ENCODE measurements around the gene MYO5A. TPM values are rescaled to one million over a fixed set of nuclear protein-coding genes. Genes with fewer than 3 reads are reported as not detected.

The MYO5A gene
- total and polyA plus RNA-seq, 2 donors (not counting 1 experiment from before 2014, with no cell fraction given) = 12.2 to 44.4 TPM

DNA sequence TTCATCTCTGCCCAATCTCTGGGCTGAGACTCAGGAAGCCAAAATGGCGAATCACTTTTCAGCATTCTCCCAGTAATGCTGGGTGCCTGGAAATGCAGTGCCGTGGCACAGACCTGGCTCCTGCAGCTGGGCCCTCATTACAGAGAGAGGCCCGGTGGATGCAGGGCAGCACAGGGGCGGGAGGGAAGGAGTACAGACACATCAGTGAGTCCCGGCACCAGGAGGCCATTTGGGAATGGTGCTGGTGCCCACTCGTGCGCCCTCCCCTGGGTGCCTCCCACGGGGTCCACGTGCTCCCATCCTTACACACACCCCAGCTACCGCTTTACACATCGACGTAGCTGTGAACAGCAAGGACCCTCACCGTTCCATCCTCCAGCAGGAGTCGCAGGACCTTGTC lies 246.3 kb downstream of the MYO5A start:
- ATAC-seq (ENCODE audit: low read depth) (no peak), DNase-seq (no peak)
- Histone ChIP-seq H3K27ac (ENCODE audit: low read length in 2 of 2) (no peak overlapping the region), H3K4me2 (replicated peaks; ENCODE audit: low read depth, low read length, poor library complexity, severe bottlenecking) (no peak overlapping the region), H3K4me3 (ENCODE audit: control extremely low read depth in 1 of 5, extremely low read depth in 1 of 5, insufficient read depth in 1 of 5, low read depth in 2 of 5, low read length in 4 of 5) (no peak overlapping the region), H3K9ac (ENCODE audit: low read length) (no peak overlapping the region), H3K27me3 (replicated peaks in 1 of 4; ENCODE audit: control extremely low read depth in 1 of 4, control insufficient read depth in 3 of 4, insufficient read depth in 4 of 4, low read length in 3 of 4) (no peaks in the 10 kb centered on the region), H2AFZ (ENCODE audit: insufficient read depth, low read depth, low read length, poor library complexity, severe bottlenecking) (no peak overlapping the region), H3K9me3 (ENCODE audit: control extremely low read depth in 1 of 3, control insufficient read depth in 2 of 3, insufficient read depth in 1 of 3, low read length in 2 of 3) (no peaks in the 10 kb centered on the region), H3K79me2 (ENCODE audit: control insufficient read depth, insufficient read depth, low read length) (no peaks in the 10 kb centered on the region), H3K4me1 (ENCODE audit: control insufficient read depth in 2 of 2, insufficient read depth in 2 of 2, low read length in 2 of 2) (no peaks in the 10 kb centered on the region), H4K20me1 (ENCODE audit: control insufficient read depth, insufficient read depth, low read length, poor library complexity, severe bottlenecking) (no peaks in the 10 kb centered on the region), H3K36me3 (replicated peaks in 1 of 2; ENCODE audit: control extremely low read depth in 1 of 2, control insufficient read depth in 1 of 2, extremely low read depth in 1 of 2, insufficient read depth in 2 of 2, low read length in 1 of 2) (no peaks in the 10 kb centered on the region)
- ChIA-PET CTCF (no interaction called here), POLR2A (no interaction called here)
- TF ChIP-seq EZH2 (IDR thresholded peaks at IDR 0.05; ENCODE audit: borderline replicate concordance, insufficient read depth, low read depth, low read length, poor library complexity, severe bottlenecking) = no peak
- TF ChIP-seq, protein P1, sequence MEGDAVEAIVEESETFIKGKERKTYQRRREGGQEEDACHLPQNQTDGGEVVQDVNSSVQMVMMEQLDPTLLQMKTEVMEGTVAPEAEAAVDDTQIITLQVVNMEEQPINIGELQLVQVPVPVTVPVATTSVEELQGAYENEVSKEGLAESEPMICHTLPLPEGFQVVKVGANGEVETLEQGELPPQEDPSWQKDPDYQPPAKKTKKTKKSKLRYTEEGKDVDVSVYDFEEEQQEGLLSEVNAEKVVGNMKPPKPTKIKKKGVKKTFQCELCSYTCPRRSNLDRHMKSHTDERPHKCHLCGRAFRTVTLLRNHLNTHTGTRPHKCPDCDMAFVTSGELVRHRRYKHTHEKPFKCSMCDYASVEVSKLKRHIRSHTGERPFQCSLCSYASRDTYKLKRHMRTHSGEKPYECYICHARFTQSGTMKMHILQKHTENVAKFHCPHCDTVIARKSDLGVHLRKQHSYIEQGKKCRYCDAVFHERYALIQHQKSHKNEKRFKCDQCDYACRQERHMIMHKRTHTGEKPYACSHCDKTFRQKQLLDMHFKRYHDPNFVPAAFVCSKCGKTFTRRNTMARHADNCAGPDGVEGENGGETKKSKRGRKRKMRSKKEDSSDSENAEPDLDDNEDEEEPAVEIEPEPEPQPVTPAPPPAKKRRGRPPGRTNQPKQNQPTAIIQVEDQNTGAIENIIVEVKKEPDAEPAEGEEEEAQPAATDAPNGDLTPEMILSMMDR (IDR thresholded peaks at IDR 0.05) = no peak
- intact Hi-C loops (cut with micrococcal nuclease) = no loop called here
- no peak overlapping the region for H3K27ac Mint-ChIP-seq
- no peaks in the 10 kb centered on the region for H3K4me1 Mint-ChIP-seq
- no peak overlapping the region for H3K4me3 Mint-ChIP-seq
- H3K27me3 Mint-ChIP-seq = no peaks in the 10 kb centered on the region
- WGBS (ENCODE audit: insufficient coverage) = 97% methylated on average over 13 of the region's 14 CpGs
- no peaks in the 10 kb centered on the region for H3K9me3 Mint-ChIP-seq (ENCODE audit: insufficient read depth)

GRCh38 chr15:52281085-52282035 lies 247.3 kb downstream of the MYO5A start:
- H3K4me3 Mint-ChIP-seq = no peak overlapping the region
- no peaks in the 10 kb centered on the region for H3K4me1 Mint-ChIP-seq
- H3K27me3 Mint-ChIP-seq = no peaks in the 10 kb centered on the region
- Histone ChIP-seq H3K4me1 (ENCODE audit: control insufficient read depth in 2 of 2, insufficient read depth in 2 of 2, low read length in 2 of 2) (no peaks in the 10 kb centered on the region), H3K79me2 (ENCODE audit: control insufficient read depth, insufficient read depth, low read length) (no peaks in the 10 kb centered on the region), H3K27me3 (replicated peaks in 1 of 4; ENCODE audit: control extremely low read depth in 1 of 4, control insufficient read depth in 3 of 4, insufficient read depth in 4 of 4, low read length in 3 of 4) (no peaks in the 10 kb centered on the region), H2AFZ (ENCODE audit: insufficient read depth, low read depth, low read length, poor library complexity, severe bottlenecking) (no peak overlapping the region), H3K9ac (ENCODE audit: low read length) (no peak overlapping the region), H3K4me3 (ENCODE audit: control extremely low read depth in 1 of 5, extremely low read depth in 1 of 5, insufficient read depth in 1 of 5, low read depth in 2 of 5, low read length in 4 of 5) (no peak overlapping the region), H3K27ac (ENCODE audit: low read length in 2 of 2) (no peak overlapping the region), H3K9me3 (ENCODE audit: control extremely low read depth in 1 of 3, control insufficient read depth in 2 of 3, insufficient read depth in 1 of 3, low read length in 2 of 3) (no peaks in the 10 kb centered on the region), H3K4me2 (replicated peaks; ENCODE audit: low read depth, low read length, poor library complexity, severe bottlenecking) (no peak overlapping the region), H3K36me3 (replicated peaks in 1 of 2; ENCODE audit: control extremely low read depth in 1 of 2, control insufficient read depth in 1 of 2, extremely low read depth in 1 of 2, insufficient read depth in 2 of 2, low read length in 1 of 2) (no peaks in the 10 kb centered on the region), H4K20me1 (ENCODE audit: control insufficient read depth, insufficient read depth, low read length, poor library complexity, severe bottlenecking) (no peaks in the 10 kb centered on the region)
- WGBS (ENCODE audit: insufficient coverage) = 94% methylated on average over 10 of the region's 10 CpGs
- TF ChIP-seq, protein P1 (IDR thresholded peaks at IDR 0.05) = no peak
- TF ChIP-seq EZH2 (IDR thresholded peaks at IDR 0.05; ENCODE audit: borderline replicate concordance, insufficient read depth, low read depth, low read length, poor library complexity, severe bottlenecking) = no peak
- ChIA-PET CTCF (no interaction called here), POLR2A (no interaction called here)
- no peak overlapping the region for H3K27ac Mint-ChIP-seq
- DNase-seq (no peak), ATAC-seq (ENCODE audit: low read depth) (no peak)
- intact Hi-C loops (cut with micrococcal nuclease) = no loop called here
- H3K9me3 Mint-ChIP-seq (ENCODE audit: insufficient read depth) = no peaks in the 10 kb centered on the region

Measured in B cell (primary cell).